22Rv1 (cell line): ENCODE results near the gene TNFRSF25.

Source experiments
- ZFX ChIP-seq: fragments of 450-650 bp; IDR thresholded peaks from 2 replicates; pipeline ENCODE4 v1.6.1; 2017; ENCODE audit warnings: antibody characterized with exemption, borderline replicate concordance
- TF ChIP-seq, protein P1 (sequence below): fragments of 450-650 bp; IDR thresholded peaks from 2 replicates; pipeline ENCODE4 v1.5.1; 2017; ENCODE audit warnings: mild to moderate bottlenecking

DNA sequence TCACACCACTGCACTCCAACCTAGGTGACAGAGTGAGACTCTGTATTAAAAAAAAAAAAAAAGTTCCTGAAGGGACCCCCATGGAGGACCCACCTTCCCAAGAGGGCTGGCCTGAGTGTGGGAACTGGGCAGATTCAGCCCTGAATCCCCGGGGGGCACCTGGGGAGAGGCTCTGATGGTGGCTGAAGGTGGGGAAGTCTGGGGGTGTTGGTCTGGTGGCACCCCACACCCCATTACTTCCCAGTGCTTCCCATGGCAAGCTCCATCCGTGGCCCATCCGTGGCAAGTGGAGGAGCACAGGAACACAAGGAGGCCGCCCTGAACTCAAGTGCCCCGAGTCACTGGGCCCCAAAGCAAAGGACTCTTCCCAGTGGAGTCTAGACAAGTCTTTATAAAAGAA lies 778 bp upstream of the TNFRSF25 start:
- TF ChIP-seq, protein P1, sequence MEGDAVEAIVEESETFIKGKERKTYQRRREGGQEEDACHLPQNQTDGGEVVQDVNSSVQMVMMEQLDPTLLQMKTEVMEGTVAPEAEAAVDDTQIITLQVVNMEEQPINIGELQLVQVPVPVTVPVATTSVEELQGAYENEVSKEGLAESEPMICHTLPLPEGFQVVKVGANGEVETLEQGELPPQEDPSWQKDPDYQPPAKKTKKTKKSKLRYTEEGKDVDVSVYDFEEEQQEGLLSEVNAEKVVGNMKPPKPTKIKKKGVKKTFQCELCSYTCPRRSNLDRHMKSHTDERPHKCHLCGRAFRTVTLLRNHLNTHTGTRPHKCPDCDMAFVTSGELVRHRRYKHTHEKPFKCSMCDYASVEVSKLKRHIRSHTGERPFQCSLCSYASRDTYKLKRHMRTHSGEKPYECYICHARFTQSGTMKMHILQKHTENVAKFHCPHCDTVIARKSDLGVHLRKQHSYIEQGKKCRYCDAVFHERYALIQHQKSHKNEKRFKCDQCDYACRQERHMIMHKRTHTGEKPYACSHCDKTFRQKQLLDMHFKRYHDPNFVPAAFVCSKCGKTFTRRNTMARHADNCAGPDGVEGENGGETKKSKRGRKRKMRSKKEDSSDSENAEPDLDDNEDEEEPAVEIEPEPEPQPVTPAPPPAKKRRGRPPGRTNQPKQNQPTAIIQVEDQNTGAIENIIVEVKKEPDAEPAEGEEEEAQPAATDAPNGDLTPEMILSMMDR = no peak
- TF ChIP-seq ZFX = no peak
